Urinary bladder (tissue), 4 donors: ENCODE measurements around the gene CD2BP2. TPM values are rescaled to one million over a fixed set of nuclear protein-coding genes. Genes with fewer than 3 reads are reported as not detected.
"Not testable (repeated sequence)": the region's sequence is repeated elsewhere in the genome, so short reads cannot be mapped to it uniquely, and the experiment has no call there.

Source experiments
- DNase-seq: peaks from one replicate; pipeline ENCODE4 v3.0.0-alpha.2; 2015; ENCODE audit errors: extremely low spot score
- H3K27ac ChIP-seq: one replicate; pipeline ENCODE4 v1.5.1; 2013; ENCODE audit warnings: low read depth, mild to moderate bottlenecking, moderate library complexity
- H3K36me3 ChIP-seq: one replicate; pipeline ENCODE4 v1.6.1; 2013; ENCODE audit warnings: mild to moderate bottlenecking, moderate library complexity; ENCODE audit not compliant: insufficient read depth
- H3K4me1 ChIP-seq: one replicate; pipeline ENCODE4 v1.6.1; 2013; ENCODE audit warnings: mild to moderate bottlenecking, moderate library complexity; ENCODE audit not compliant: insufficient read depth
- H3K4me3 ChIP-seq: one replicate; pipeline ENCODE4 v1.5.1; 2013; ENCODE audit warnings: low read depth, low read length
- WGBS: extraction: QIAGEN DNeasy Blood & Tissue Kit; methylation state at CpG from one replicate; pipeline ENCODE4 v1.1.7; 2013; 5-methylcytosine and 5-hydroxymethylcytosine counted together
- polyA plus RNA-seq: library from polyadenylated mRNA; stranded (reverse); fragments of 200-250 nt; gene quantifications from one replicate; pipeline ENCODE4 v1.2.3, GENCODE V29; 2013
- total RNA-seq: library from RNA; depleted of rRNA; stranded (reverse); fragments of >200 nt; gene quantifications from one replicate; pipeline ENCODE4 v1.2.3, GENCODE V29; 2014
- donor health status: healthy with polysubstance abuse.
- donor health status: healthy.

CD2BP2 gene
- total and polyA plus RNA-seq, 2 donors = 20.0 to 50.2 TPM

DNA sequence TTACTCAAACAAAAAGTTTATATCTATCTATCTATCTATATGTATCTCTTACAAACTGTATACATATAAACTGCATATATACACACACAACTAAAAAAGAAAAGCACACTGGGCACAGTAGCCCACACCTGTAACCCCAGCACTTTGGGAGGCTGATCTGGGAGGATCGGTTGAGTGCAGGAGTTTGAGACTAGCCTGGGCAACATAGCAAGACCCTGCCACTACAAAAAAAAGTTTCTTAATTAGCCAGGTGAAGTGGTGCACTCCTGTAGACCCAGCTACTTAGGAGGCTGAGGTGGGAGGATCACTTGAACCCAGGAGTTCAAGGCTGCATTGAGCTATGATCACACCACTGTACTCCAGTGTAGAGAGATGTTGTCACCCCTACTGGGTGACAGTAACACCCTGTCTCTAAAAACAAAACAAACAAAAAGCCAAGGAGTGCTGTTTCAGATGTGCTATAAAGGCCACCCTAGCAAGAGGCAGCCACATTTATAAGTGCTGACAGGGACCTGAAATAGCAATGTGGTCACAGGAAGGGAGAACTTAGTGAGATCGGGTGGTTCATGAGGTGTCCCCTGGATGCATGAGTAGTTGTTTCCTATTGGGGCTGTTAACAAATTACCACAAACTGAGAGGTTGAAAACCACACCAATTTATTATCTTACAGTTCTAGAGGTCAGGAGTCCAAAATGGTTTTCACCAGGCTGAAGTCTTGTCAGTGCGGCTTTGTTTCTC is 4.8 kb downstream of the CD2BP2 start:
- Histone ChIP-seq H3K4me1 (no peaks in the 10 kb centered on the region), H3K36me3 (peaks cover 2% of the 10 kb centered on the region), H3K27ac (no peak overlapping the region), H3K4me3 (no peak overlapping the region)
- 82% methylated on average over 3 of the region's 3 CpGs for WGBS
- no peak for DNase-seq

GRCh38 chr16:30349675-30350074 is 5.4 kb downstream of the CD2BP2 start:
- WGBS = 83% methylated on average over 3 of the region's 3 CpGs
- no peaks in the 10 kb centered on the region for H3K4me1 ChIP-seq
- H3K36me3 ChIP-seq = peaks cover 2% of the 10 kb centered on the region
- H3K27ac ChIP-seq = no peak overlapping the region
- no peak overlapping the region for H3K4me3 ChIP-seq
- no peak for DNase-seq

DNA sequence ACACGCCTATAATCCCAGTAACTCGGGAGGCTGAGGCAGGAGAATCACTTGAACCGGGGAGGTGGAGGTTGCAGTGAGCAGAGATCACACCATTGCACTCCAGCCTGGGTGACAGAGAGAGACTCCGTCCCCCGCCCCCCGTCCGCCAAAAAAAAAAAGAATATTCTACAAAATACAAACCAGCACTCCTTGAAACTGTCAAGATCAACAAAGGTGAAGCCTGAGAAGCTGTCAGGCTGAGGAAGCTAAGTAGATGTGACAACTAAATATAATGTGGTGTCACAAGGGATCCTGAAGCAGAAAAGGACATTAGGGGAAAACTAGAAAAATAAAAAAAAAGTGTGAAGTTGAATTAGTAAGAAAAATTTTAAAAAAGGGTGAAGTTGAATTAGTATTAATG is 6.2 kb downstream of the CD2BP2 start:
- 89% methylated on average over 7 of the region's 7 CpGs for WGBS
- DNase-seq = no peak
- no peaks in the 10 kb centered on the region for H3K4me1 ChIP-seq
- peaks cover 2% of the 10 kb centered on the region for H3K36me3 ChIP-seq
- H3K27ac ChIP-seq = no peak overlapping the region
- no peak overlapping the region for H3K4me3 ChIP-seq

GRCh38 chr16:30348113-30348512 is 7.0 kb downstream of the CD2BP2 start:
- Histone ChIP-seq H3K36me3 (peaks cover 2% of the 10 kb centered on the region), H3K4me1 (no peaks in the 10 kb centered on the region), H3K27ac (no peak overlapping the region), H3K4me3 (no peak overlapping the region)
- DNase-seq = no peak
- WGBS = 93% methylated on average over 8 of the region's 8 CpGs

GRCh38 chr16:30346286-30346685 is 8.8 kb downstream of the CD2BP2 start:
- Histone ChIP-seq H3K36me3 (peaks cover 2% of the 10 kb centered on the region), H3K27ac (no peak overlapping the region), H3K4me3 (no peak overlapping the region), H3K4me1 (no peaks in the 10 kb centered on the region)
- no peak for DNase-seq
- WGBS = 93% methylated on average over 3 of the region's 3 CpGs

- H3K4me3 ChIP-seq, H3K27ac ChIP-seq, H3K4me1 ChIP-seq, H3K36me3 ChIP-seq, DNase-seq: not testable (repeated sequence)
- WGBS = 94% methylated on average over 11 of the region's 11 CpGs
These were observed 11.7 kb downstream of the CD2BP2 start for GRCh38 chr16:30343491-30343820.

DNA sequence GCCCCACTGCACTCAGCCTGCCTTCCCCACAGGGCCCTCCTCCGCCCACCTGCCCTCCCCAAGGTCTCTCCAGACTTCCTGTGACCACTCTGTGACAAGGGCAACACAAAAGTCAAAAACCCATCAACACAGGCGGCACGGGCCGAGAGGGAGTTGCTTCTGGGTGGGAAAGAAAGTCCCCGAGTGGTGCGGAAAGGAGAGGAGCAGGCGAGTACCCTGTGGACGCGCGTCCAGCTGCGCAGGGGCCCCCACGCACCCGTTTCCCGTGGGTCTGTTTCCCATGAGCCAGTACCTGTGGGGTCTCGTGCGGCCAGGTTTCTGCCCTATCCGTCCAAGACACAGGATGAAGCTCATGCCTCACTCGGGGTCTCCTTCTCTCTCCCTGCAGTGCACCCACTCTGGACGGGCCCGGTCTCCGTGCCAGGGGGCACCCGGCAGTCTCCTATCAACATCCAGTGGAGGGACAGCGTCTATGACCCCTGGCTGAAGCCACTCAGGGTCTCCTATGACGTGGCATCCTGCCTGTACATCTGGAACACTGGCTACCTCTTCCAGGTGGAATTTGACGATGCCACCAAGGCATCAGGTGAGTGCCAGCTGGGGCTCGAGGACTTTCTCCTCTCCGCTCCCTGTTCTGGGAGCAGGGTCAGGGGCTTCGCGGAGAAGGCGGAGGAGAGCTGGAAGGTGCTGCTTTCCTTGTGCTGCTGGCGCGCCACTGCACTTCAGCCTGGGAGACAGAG is 12.2 kb downstream of the CD2BP2 start:
- no peak for DNase-seq
- Histone ChIP-seq H3K4me3 (no peak overlapping the region), H3K36me3 (no peaks in the 10 kb centered on the region), H3K4me1 (no peaks in the 10 kb centered on the region), H3K27ac (no peak overlapping the region)
- WGBS = 92% methylated on average over 32 of the region's 32 CpGs

DNA sequence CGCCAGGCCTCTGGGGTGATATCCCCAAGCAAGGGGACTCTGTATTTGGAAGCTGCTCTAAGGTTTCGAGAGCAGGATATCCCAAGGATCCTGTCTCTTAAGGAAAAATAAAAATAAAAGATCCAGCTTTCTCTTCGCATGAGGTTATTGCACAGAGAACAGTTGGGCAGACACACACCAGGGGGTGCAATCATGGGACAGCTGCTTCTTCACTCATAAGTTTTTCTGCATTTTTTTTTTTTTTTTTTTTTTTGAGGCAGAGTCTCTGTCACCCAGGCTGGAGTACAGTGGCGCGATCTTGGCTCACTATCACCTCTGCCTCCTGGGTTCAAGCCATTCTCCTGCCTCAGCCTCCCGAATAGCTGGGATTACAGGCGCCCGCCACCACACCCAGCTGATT is 13.1 kb downstream of the CD2BP2 start:
- DNase-seq, H3K4me1 ChIP-seq, H3K36me3 ChIP-seq, H3K4me3 ChIP-seq, H3K27ac ChIP-seq: not testable (repeated sequence)
- 92% methylated on average over 8 of the region's 8 CpGs for WGBS

GRCh38 chr16:30340621-30341020 is 14.5 kb downstream of the CD2BP2 start:
- WGBS = 90% methylated on average over 13 of the region's 13 CpGs
- Histone ChIP-seq H3K4me1 (no peaks in the 10 kb centered on the region), H3K36me3 (no peaks in the 10 kb centered on the region), H3K27ac (no peak overlapping the region), H3K4me3 (no peak overlapping the region)
- DNase-seq = no peak

DNA sequence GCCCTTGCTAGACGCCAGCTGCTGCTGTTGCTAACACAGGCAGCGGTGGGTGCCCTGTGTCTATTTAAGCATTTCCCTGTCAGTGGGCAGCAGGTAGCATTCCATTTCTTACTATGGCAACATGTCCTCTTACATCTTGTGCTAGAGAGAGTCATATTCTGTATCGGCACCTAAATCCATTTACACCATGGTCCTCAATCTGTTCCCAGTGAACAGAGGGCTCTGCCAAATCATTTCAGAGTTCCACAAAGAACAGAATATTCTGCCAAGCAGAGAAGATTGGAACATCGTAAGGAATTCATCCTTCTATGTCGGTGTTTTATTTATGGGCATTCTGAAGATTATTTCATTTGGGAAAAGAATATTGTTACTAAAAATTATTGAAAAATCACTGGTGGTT is 16.4 kb downstream of the CD2BP2 start:
- not testable (repeated sequence) for H3K4me1 ChIP-seq, H3K27ac ChIP-seq, H3K4me3 ChIP-seq, H3K36me3 ChIP-seq, DNase-seq
- WGBS = 81% methylated on average over 4 of the region's 5 CpGs

GRCh38 chr16:30337964-30338357 is 17.1 kb downstream of the CD2BP2 start:
- H3K4me3 ChIP-seq, H3K36me3 ChIP-seq, DNase-seq, H3K4me1 ChIP-seq, H3K27ac ChIP-seq: not testable (repeated sequence)
- 95% methylated on average over 10 of the region's 10 CpGs for WGBS

DNA sequence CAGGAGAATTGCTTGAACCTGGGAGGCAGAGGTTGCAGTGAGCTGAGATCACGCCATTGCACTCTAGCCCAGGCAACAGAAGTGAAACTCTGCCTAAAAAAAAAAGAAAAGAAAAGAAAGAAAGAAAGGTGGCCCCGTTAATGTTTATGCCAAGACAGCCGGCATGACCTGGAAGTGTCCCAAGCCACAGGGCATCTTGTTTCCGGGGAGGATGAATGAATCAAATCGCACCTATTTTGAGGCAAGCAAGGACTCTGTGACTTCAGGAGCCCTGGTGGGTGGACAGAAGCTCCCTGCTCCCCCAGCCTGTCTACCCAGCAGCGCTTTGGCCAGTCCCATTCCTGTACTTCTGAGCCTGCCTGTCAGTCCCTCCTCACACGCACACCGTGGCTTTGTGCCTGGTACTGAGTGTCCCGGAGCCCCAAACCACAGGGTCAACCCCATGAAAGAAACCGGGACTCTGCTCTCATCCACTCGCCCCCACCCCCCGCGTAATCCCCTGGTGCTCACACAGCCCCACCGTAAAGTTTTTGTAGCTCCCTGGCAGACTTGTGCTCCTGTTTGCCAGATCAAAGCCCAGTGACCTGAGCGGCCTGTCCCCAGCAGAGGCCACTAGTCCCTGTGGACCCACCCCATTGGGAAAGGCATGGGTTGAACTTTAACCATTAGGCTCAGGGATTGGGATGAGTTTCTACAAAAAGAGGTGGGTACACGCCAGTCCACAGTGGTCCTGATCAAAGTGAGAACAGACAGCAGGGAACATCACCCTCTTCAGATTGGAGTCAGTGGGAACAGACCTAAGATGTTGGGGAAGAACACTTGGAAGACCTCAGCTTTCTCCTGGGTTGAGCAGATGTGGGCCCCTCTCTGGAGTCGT is 19.3 kb downstream of the CD2BP2 start:
- WGBS = 45% methylated on average over 17 of the region's 17 CpGs
- peak overlapping the region; percentile 39 for H3K4me3 ChIP-seq
- H3K4me1 ChIP-seq = no peaks in the 10 kb centered on the region
- H3K27ac ChIP-seq = peak overlapping the region; percentile 29
- H3K36me3 ChIP-seq = no peaks in the 10 kb centered on the region
- DNase-seq = no peak

- H3K36me3 ChIP-seq, DNase-seq, H3K4me1 ChIP-seq: not testable (repeated sequence)
- Histone ChIP-seq H3K27ac (peak overlapping the region; percentile 99), H3K4me3 (peak overlapping the region; percentile 80)
- under 1% methylated on average over 70 of the region's 70 CpGs for whole genome bisulfite sequencing
These were observed 20.0 kb downstream of the CD2BP2 start for GRCh38 chr16:30335028-30335597.
